Testis (tissue), 2 donors: ENCODE data around the gene PRKN.

Source experiments
- POLR2A ChIP-seq: fragments of 450-650 bp; IDR thresholded peaks from one replicate; pipeline ENCODE4 v1.6.1; 2017; ENCODE audit warnings: antibody characterized with exemption, mild to moderate bottlenecking, moderate library complexity
- TF ChIP-seq, protein P1 (sequence below), 3 experiments: fragments of 450-650 bp in 2 of 3; fragments of 200-600 bp in 1 of 3; sonication (generic) in 1 of 3; IDR thresholded peaks; one replicate each; pipeline ENCODE4 v1.5.1; 2016 to 2019; ENCODE audit warnings: antibody characterized with exemption in 3 of 3, mild to moderate bottlenecking in 2 of 3, moderate library complexity in 1 of 3

GRCh38 chr6:161452241-161452640 lies 1275.3 kb downstream of the PRKN start:
- TF ChIP-seq, protein P1, sequence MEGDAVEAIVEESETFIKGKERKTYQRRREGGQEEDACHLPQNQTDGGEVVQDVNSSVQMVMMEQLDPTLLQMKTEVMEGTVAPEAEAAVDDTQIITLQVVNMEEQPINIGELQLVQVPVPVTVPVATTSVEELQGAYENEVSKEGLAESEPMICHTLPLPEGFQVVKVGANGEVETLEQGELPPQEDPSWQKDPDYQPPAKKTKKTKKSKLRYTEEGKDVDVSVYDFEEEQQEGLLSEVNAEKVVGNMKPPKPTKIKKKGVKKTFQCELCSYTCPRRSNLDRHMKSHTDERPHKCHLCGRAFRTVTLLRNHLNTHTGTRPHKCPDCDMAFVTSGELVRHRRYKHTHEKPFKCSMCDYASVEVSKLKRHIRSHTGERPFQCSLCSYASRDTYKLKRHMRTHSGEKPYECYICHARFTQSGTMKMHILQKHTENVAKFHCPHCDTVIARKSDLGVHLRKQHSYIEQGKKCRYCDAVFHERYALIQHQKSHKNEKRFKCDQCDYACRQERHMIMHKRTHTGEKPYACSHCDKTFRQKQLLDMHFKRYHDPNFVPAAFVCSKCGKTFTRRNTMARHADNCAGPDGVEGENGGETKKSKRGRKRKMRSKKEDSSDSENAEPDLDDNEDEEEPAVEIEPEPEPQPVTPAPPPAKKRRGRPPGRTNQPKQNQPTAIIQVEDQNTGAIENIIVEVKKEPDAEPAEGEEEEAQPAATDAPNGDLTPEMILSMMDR (IDR thresholded peaks at IDR 0.05), result no peak
- TF ChIP-seq POLR2A, result no peak
